Loucy (cell line): ENCODE data around the gene SYT2.

Source experiments
- EZH2phosphoT487 ChIP-seq: fragments of 200-600 bp; IDR thresholded peaks from 2 replicates; pipeline ENCODE4 v1.6.1; 2018; ENCODE audit warnings: antibody characterized with exemption, mild to moderate bottlenecking, moderate library complexity, borderline replicate concordance
- TF ChIP-seq, protein P1 (sequence below): fragments of 200-600 bp; sonication (generic); conservative IDR thresholded peaks from 2 replicates; pipeline ENCODE4 v1.5.1; 2014; ENCODE audit warnings: mild to moderate bottlenecking, antibody characterized with exemption, low read length

- TF ChIP-seq, protein P1, sequence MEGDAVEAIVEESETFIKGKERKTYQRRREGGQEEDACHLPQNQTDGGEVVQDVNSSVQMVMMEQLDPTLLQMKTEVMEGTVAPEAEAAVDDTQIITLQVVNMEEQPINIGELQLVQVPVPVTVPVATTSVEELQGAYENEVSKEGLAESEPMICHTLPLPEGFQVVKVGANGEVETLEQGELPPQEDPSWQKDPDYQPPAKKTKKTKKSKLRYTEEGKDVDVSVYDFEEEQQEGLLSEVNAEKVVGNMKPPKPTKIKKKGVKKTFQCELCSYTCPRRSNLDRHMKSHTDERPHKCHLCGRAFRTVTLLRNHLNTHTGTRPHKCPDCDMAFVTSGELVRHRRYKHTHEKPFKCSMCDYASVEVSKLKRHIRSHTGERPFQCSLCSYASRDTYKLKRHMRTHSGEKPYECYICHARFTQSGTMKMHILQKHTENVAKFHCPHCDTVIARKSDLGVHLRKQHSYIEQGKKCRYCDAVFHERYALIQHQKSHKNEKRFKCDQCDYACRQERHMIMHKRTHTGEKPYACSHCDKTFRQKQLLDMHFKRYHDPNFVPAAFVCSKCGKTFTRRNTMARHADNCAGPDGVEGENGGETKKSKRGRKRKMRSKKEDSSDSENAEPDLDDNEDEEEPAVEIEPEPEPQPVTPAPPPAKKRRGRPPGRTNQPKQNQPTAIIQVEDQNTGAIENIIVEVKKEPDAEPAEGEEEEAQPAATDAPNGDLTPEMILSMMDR: no peak
- TF ChIP-seq EZH2phosphoT487: no peak
These were observed 140.6 kb downstream of the SYT2 start for GRCh38 chr1:202569393-202570322.
